SK-N-SH treated with all-trans-retinoic acid at 6 μM for 48 hours (cell line): ENCODE data around the gene BEX1.

ENCODE experiments used
- ATAC-seq: fragments of 200-7000 bp; cut with Tn5 transposase; 3 replicates; pipeline ENCODE4 v1.9.1; 2020; ENCODE audit warnings: mild to moderate bottlenecking, moderate library complexity
- ARNTL ChIP-seq: fragments of 450-650 bp; formaldehyde crosslinking; IDR thresholded peaks from 2 replicates; pipeline ENCODE4 v1.5.0; 2020; ENCODE audit warnings: low read depth, mild to moderate bottlenecking, moderate library complexity, borderline replicate concordance
- BACH2 ChIP-seq: fragments of 250-450 bp; sonication (Bioruptor Pico); IDR thresholded peaks from 2 replicates; pipeline ENCODE4 v1.9.0; 2021; ENCODE audit warnings: mild to moderate bottlenecking, borderline replicate concordance
- CSDC2 ChIP-seq: fragments of 250-450 bp; sonication (Bioruptor Pico); IDR thresholded peaks from 2 replicates; pipeline ENCODE4 v1.5.0; 2020; ENCODE audit warnings: mild to moderate bottlenecking, moderate library complexity
- CSRNP3 ChIP-seq: fragments of 250-450 bp; sonication (Bioruptor Pico); IDR thresholded peaks from 2 replicates; pipeline ENCODE4 v1.5.1; 2021; ENCODE audit warnings: mild to moderate bottlenecking, moderate library complexity
- ESRRG ChIP-seq: fragments of 250-450 bp; sonication (Bioruptor Pico); IDR thresholded peaks from 2 replicates; pipeline ENCODE4 v1.6.1; 2021; ENCODE audit warnings: mild to moderate bottlenecking
- GLIS3 ChIP-seq: fragments of 250-450 bp; sonication (Bioruptor Pico); IDR thresholded peaks from 2 replicates; pipeline ENCODE4 v1.5.0; 2020; ENCODE audit warnings: mild to moderate bottlenecking, moderate library complexity
- ISL1 ChIP-seq: fragments of 250-450 bp; sonication (Bioruptor Pico); IDR thresholded peaks from 2 replicates; pipeline ENCODE4 v2.1.2; 2022; ENCODE audit warnings: mild to moderate bottlenecking, moderate library complexity
- OSR1 ChIP-seq: fragments of 250-450 bp; sonication (Bioruptor Pico); IDR thresholded peaks from 2 replicates; pipeline ENCODE4 v1.8.0; 2022; ENCODE audit warnings: moderate library complexity, mild to moderate bottlenecking, inconsistent platforms
- PATZ1 ChIP-seq: fragments of 250-450 bp; sonication (Bioruptor Pico); IDR thresholded peaks from 2 replicates; pipeline ENCODE4 v1.8.0; 2020; ENCODE audit warnings: mild to moderate bottlenecking, moderate library complexity, borderline replicate concordance
- PPARA ChIP-seq: fragments of 250-450 bp; sonication (Bioruptor Pico); IDR thresholded peaks from 2 replicates; pipeline ENCODE4 v1.5.0; 2020; ENCODE audit warnings: mild to moderate bottlenecking, borderline replicate concordance
- RARB ChIP-seq: fragments of 250-450 bp; sonication (Bioruptor Pico); IDR thresholded peaks from 2 replicates; pipeline ENCODE4 v1.8.0; 2021; ENCODE audit warnings: mild to moderate bottlenecking, moderate library complexity
- TCF4 ChIP-seq: fragments of 250-450 bp; sonication (Bioruptor Pico); IDR thresholded peaks from 2 replicates; pipeline ENCODE4 v1.8.0; 2021; ENCODE audit warnings: mild to moderate bottlenecking, moderate library complexity, borderline replicate concordance
- TOX ChIP-seq: fragments of 250-450 bp; sonication (Bioruptor Pico); IDR thresholded peaks from 2 replicates; pipeline ENCODE4 v1.8.0; 2021; ENCODE audit warnings: mild to moderate bottlenecking, moderate library complexity, borderline replicate concordance
- TSHZ2 ChIP-seq: fragments of 250-450 bp; sonication (Bioruptor Pico); IDR thresholded peaks from 2 replicates; pipeline ENCODE4 v1.5.0; 2020; ENCODE audit warnings: mild to moderate bottlenecking, moderate library complexity
- ZC3H10 ChIP-seq: fragments of 250-450 bp; sonication (Bioruptor Pico); IDR thresholded peaks from 2 replicates; pipeline ENCODE4 v1.5.1; 2021; ENCODE audit warnings: mild to moderate bottlenecking, moderate library complexity
- ZFP3 ChIP-seq: fragments of 250-450 bp; sonication (Bioruptor Pico); IDR thresholded peaks from 2 replicates; pipeline ENCODE4 v1.5.0; 2020; ENCODE audit warnings: mild to moderate bottlenecking, moderate library complexity
- ZFP30 ChIP-seq: fragments of 450-650 bp; formaldehyde crosslinking; IDR thresholded peaks from 2 replicates; pipeline ENCODE4 v1.5.0; 2022; ENCODE audit warnings: mild to moderate bottlenecking, moderate library complexity
- ZNF565 ChIP-seq: fragments of 450-650 bp; formaldehyde crosslinking; conservative IDR thresholded peaks from 2 replicates; pipeline ENCODE4 v1.5.0; 2020; ENCODE audit warnings: low read depth, mild to moderate bottlenecking, moderate library complexity
- ZNF70 ChIP-seq: fragments of 450-650 bp; formaldehyde crosslinking; IDR thresholded peaks from 2 replicates; pipeline ENCODE4 v1.5.0; 2020; ENCODE audit warnings: mild to moderate bottlenecking, moderate library complexity
- ZNF8 ChIP-seq: fragments of 450-650 bp; formaldehyde crosslinking; IDR thresholded peaks from 2 replicates; pipeline ENCODE4 v1.5.0; 2020; ENCODE audit warnings: mild to moderate bottlenecking, moderate library complexity
- TF ChIP-seq, protein P1 (sequence below): fragments of 250-450 bp; sonication (Bioruptor Pico); IDR thresholded peaks from 2 replicates; pipeline ENCODE4 v1.5.1; 2020; ENCODE audit warnings: low read depth, mild to moderate bottlenecking, moderate library complexity
- TF ChIP-seq, protein P2 (sequence below): fragments of 250-450 bp; sonication (Bioruptor Pico); IDR thresholded peaks from 2 replicates; pipeline ENCODE4 v1.8.0; 2021; ENCODE audit warnings: low read depth, mild to moderate bottlenecking, moderate library complexity, borderline replicate concordance

Gene BEX1

DNA sequence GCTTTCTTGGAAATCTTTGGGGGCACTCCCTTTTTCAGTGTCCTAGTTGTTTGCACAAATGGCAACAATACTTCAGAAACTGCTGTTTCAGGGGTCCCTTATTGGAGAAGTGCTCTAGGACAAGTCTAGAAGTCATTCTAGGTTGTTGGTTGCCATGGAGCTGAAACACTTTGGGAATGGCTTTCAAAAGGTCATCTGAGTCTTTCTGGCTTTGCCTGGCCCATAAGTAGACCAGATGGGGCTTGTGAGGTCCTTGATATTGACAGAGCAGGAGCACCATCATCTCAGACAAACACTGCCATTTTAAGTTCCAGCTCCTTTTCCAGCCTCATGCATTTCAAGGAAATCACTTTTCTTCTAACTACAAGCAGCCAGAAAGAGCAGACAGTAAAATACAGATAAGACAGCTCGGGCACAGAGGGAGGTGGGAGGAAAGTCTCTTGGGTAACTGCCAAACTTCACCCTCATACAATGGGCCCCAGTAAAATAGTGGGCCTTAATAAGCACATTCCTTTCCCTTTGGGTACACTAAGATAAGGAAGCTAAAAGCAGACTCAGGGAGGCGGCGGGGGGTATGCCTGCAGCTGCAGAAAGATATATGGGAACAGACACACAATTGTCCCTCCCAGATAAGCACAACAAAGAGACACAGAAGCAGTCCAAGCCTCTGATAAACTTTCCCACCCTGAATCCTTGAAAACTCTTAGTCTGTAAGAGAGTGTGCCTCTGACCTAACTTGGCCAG, 37.5 kb upstream of the BEX1 start (continued):
- TF ChIP-seq PPARA, result no peak
- no peak for TF ChIP-seq ZNF565 (CRISPR knock-in tag)
- TF ChIP-seq PATZ1, result no peak
- no peak for TF ChIP-seq ZC3H10 (CRISPR knock-in tag)

DNA sequence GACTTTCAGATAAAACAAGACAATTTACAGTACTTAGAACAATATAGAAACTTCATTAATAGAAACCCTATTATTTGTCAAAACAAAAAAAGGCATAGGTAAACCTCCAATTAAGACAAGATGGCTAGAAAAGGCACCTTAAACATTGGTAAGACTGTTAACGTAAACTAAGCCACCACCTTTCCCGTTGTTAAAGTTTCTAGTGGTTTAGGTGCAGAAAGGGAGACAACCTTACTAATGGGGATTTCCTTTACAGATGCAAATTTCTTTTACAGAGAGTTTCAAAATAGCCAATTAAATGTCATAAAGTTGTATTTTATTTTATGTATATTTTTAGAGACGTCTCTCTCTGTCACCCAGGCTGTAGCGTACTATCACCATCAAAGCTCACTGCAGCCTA, 36.5 kb upstream of the BEX1 start:
- ATAC-seq, result no peak
- TF ChIP-seq ARNTL (CRISPR knock-in tag) (no peak), OSR1 (no peak), PPARA (no peak), ISL1 (CRISPR knock-in tag) (no peak), TCF4 (CRISPR knock-in tag) (no peak), ZFP30 (CRISPR knock-in tag) (no peak), ZNF70 (CRISPR knock-in tag) (no peak), ZNF8 (no peak), ESRRG (CRISPR knock-in tag) (no peak), BACH2 (CRISPR knock-in tag) (no peak), RARB (CRISPR knock-in tag) (no peak), ZFP3 (CRISPR knock-in tag) (no peak)
- TF ChIP-seq, all 23 proteins: peak for 0

DNA sequence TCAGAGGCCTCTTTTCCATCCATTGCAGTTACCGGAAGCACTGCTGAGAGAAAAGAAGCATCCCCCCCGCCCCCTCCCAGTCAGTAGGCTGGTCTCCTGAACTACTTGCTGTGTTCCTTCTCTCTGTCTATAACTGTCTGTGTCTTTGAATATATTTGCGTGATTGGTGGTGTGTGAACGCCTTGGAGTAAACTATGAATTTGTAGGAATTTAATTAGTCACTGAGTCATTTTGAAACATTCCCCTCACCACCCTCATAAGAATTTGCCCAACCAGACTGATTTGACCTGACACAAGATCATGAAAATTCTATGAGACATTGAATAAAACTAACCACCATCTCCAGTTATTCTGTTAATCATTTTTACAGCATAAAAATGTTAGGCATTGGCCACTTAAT, 35.7 kb upstream of the BEX1 start:
- no peak for TF ChIP-seq PPARA
- no peak for TF ChIP-seq RARB (CRISPR knock-in tag)
- no peak for TF ChIP-seq TSHZ2 (CRISPR knock-in tag)
- TF ChIP-seq GLIS3 (CRISPR knock-in tag), result no peak
- TF ChIP-seq ESRRG (CRISPR knock-in tag), result no peak
- TF ChIP-seq ZFP30 (CRISPR knock-in tag), result no peak
- no peak for TF ChIP-seq CSDC2 (CRISPR knock-in tag)
- TF ChIP-seq PATZ1, result no peak
- no peak for TF ChIP-seq TOX
- TF ChIP-seq, protein P1, sequence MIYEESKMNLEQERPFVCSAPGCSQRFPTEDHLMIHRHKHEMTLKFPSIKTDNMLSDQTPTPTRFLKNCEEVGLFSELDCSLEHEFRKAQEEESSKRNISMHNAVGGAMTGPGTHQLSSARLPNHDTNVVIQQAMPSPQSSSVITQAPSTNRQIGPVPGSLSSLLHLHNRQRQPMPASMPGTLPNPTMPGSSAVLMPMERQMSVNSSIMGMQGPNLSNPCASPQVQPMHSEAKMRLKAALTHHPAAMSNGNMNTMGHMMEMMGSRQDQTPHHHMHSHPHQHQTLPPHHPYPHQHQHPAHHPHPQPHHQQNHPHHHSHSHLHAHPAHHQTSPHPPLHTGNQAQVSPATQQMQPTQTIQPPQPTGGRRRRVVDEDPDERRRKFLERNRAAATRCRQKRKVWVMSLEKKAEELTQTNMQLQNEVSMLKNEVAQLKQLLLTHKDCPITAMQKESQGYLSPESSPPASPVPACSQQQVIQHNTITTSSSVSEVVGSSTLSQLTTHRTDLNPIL, result no peak
- TF ChIP-seq ISL1 (CRISPR knock-in tag), result no peak
- no peak for TF ChIP-seq BACH2 (CRISPR knock-in tag)
- TF ChIP-seq, protein P2, sequence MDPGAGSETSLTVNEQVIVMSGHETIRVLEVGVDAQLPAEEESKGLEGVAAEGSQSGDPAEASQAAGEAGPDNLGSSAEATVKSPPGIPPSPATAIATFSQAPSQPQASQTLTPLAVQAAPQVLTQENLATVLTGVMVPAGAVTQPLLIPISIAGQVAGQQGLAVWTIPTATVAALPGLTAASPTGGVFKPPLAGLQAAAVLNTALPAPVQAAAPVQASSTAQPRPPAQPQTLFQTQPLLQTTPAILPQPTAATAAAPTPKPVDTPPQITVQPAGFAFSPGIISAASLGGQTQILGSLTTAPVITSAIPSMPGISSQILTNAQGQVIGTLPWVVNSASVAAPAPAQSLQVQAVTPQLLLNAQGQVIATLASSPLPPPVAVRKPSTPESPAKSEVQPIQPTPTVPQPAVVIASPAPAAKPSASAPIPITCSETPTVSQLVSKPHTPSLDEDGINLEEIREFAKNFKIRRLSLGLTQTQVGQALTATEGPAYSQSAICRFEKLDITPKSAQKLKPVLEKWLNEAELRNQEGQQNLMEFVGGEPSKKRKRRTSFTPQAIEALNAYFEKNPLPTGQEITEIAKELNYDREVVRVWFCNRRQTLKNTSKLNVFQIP (CRISPR knock-in tag), result no peak
- TF ChIP-seq CSRNP3, result no peak
- TF ChIP-seq OSR1, result no peak
- TF ChIP-seq ZFP3 (CRISPR knock-in tag), result no peak
- TF ChIP-seq ZNF565 (CRISPR knock-in tag), result no peak
- TF ChIP-seq ZNF8, result no peak
- no peak for TF ChIP-seq TCF4 (CRISPR knock-in tag)
- no peak for TF ChIP-seq ZNF70 (CRISPR knock-in tag)
- no peak for ATAC-seq
